Gastroesophageal sphincter (tissue), 3 donors: ENCODE results near the gene ZBTB8B.
"Not testable (repeated sequence)": the region's sequence is repeated elsewhere in the genome, so short reads cannot be mapped to it uniquely, and the experiment has no call there.

Source experiments
- POLR2A ChIP-seq, 2 donors: fragments of 450-650 bp; IDR thresholded peaks; one replicate each; pipeline ENCODE4 v1.6.1; 2017; ENCODE audit warnings: antibody characterized with exemption in 2 of 2, mild to moderate bottlenecking in 2 of 2, moderate library complexity in 1 of 2
- POLR2AphosphoS5 ChIP-seq: sonication (generic); formaldehyde crosslinking; IDR thresholded peaks from one replicate; pipeline ENCODE4 v1.6.1; 2017; ENCODE audit warnings: antibody characterized with exemption
- TF ChIP-seq, protein P1 (sequence below), 4 experiments: fragments of 200-600 bp in 2 of 4; fragments of 450-650 bp in 2 of 4; sonication (generic) in 1 of 4; IDR thresholded peaks; one replicate each; pipeline ENCODE4 v1.5.1; 2017 to 2019; ENCODE audit warnings: antibody characterized with exemption in 4 of 4, mild to moderate bottlenecking in 2 of 4, moderate library complexity in 2 of 4

- TF ChIP-seq, protein P1, sequence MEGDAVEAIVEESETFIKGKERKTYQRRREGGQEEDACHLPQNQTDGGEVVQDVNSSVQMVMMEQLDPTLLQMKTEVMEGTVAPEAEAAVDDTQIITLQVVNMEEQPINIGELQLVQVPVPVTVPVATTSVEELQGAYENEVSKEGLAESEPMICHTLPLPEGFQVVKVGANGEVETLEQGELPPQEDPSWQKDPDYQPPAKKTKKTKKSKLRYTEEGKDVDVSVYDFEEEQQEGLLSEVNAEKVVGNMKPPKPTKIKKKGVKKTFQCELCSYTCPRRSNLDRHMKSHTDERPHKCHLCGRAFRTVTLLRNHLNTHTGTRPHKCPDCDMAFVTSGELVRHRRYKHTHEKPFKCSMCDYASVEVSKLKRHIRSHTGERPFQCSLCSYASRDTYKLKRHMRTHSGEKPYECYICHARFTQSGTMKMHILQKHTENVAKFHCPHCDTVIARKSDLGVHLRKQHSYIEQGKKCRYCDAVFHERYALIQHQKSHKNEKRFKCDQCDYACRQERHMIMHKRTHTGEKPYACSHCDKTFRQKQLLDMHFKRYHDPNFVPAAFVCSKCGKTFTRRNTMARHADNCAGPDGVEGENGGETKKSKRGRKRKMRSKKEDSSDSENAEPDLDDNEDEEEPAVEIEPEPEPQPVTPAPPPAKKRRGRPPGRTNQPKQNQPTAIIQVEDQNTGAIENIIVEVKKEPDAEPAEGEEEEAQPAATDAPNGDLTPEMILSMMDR (IDR thresholded peaks at IDR 0.05) = not testable (repeated sequence)
- TF ChIP-seq POLR2A (IDR thresholded peaks at IDR 0.05); POLR2AphosphoS5: not testable (repeated sequence)
Observed at GRCh38 chr1:32462977-32463376, 1.9 kb upstream of the ZBTB8B start.
